Measurements from ENCODE around the gene NLRP14.

The NLRP14 gene

GRCh38 chr11:7014118-7014517 lies 6.2 kb upstream of the NLRP14 start:
- no CpG with 5 or more reads among the region's 1 CpG for WGBS, 2 experiments (ENCODE audit: insufficient coverage in 2 of 2)
- Histone ChIP-seq H3K4me1 (ENCODE audit: control insufficient read depth, insufficient read depth, low read length, poor library complexity, severe bottlenecking) (no peaks in the 10 kb centered on the region), H3K9me3 (ENCODE audit: control insufficient read depth, low read length) (no peaks in the 10 kb centered on the region), H3K36me3 (ENCODE audit: control insufficient read depth, insufficient read depth, low read length) (no peaks in the 10 kb centered on the region), H3K4me3 (ENCODE audit: extremely low read depth, insufficient read depth, low read length, poor library complexity, severe bottlenecking) (no peak overlapping the region), H3K27ac (ENCODE audit: low read depth, low read length, severe bottlenecking) (no peak overlapping the region)

GRCh38 chr11:7016011-7016410 lies 4.3 kb upstream of the NLRP14 start:
- H3K4me1 ChIP-seq (ENCODE audit: control insufficient read depth, insufficient read depth, low read length, poor library complexity, severe bottlenecking), result no peaks in the 10 kb centered on the region
- no peak overlapping the region for H3K27ac ChIP-seq (ENCODE audit: low read depth, low read length, severe bottlenecking)
- no peaks in the 10 kb centered on the region for H3K36me3 ChIP-seq (ENCODE audit: control insufficient read depth, insufficient read depth, low read length)
- H3K9me3 ChIP-seq (ENCODE audit: control insufficient read depth, low read length), result no peaks in the 10 kb centered on the region
- H3K4me3 ChIP-seq (ENCODE audit: extremely low read depth, insufficient read depth, low read length, poor library complexity, severe bottlenecking), result no peak overlapping the region
- no CpG with 5 or more reads among the region's 1 CpG for WGBS, 2 experiments (ENCODE audit: insufficient coverage in 2 of 2)

GRCh38 chr11:7019500-7020182 lies 638 bp upstream of the NLRP14 start:
- WGBS, 2 experiments (ENCODE audit: insufficient coverage in 2 of 2), result 9 to 19% methylated on average over 19 to 20 of the region's 26 CpGs
- Histone ChIP-seq H3K4me3 (ENCODE audit: extremely low read depth, insufficient read depth, low read length, poor library complexity, severe bottlenecking) (peak overlapping the region; percentile 50), H3K27ac (ENCODE audit: low read depth, low read length, severe bottlenecking) (peak overlapping the region; percentile 57), H3K4me1 (ENCODE audit: control insufficient read depth, insufficient read depth, low read length, poor library complexity, severe bottlenecking) (no peaks in the 10 kb centered on the region), H3K9me3 (ENCODE audit: control insufficient read depth, low read length) (no peaks in the 10 kb centered on the region), H3K36me3 (ENCODE audit: control insufficient read depth, insufficient read depth, low read length) (no peaks in the 10 kb centered on the region)

- no peak overlapping the region for H3K27ac ChIP-seq (ENCODE audit: low read depth, low read length, severe bottlenecking)
- no peaks in the 10 kb centered on the region for H3K36me3 ChIP-seq (ENCODE audit: control insufficient read depth, insufficient read depth, low read length)
- 80 to 92% methylated on average over 1 to 2 of the region's 5 CpGs for WGBS, 2 experiments (ENCODE audit: insufficient coverage in 2 of 2)
- no peaks in the 10 kb centered on the region for H3K4me1 ChIP-seq (ENCODE audit: control insufficient read depth, insufficient read depth, low read length, poor library complexity, severe bottlenecking)
- no peaks in the 10 kb centered on the region for H3K9me3 ChIP-seq (ENCODE audit: control insufficient read depth, low read length)
- no peak overlapping the region for H3K4me3 ChIP-seq (ENCODE audit: extremely low read depth, insufficient read depth, low read length, poor library complexity, severe bottlenecking)
Observed at GRCh38 chr11:7021318-7021717, 1.0 kb downstream of the NLRP14 start.

- H3K9me3 ChIP-seq (ENCODE audit: control insufficient read depth, low read length), result no peaks in the 10 kb centered on the region
- WGBS, 2 experiments (ENCODE audit: insufficient coverage in 2 of 2), result 86 to 96% methylated on average over 3 of the region's 3 CpGs
Observed at GRCh38 chr11:7028141-7028540, 7.9 kb downstream of the NLRP14 start.

GRCh38 chr11:7030836-7031235 lies 10.6 kb downstream of the NLRP14 start:
- H3K9me3 ChIP-seq (ENCODE audit: control insufficient read depth, low read length), result no peaks in the 10 kb centered on the region
- H3K27ac ChIP-seq (ENCODE audit: low read depth, low read length, severe bottlenecking), result no peak overlapping the region
- H3K4me1 ChIP-seq (ENCODE audit: control insufficient read depth, insufficient read depth, low read length, poor library complexity, severe bottlenecking), result no peaks in the 10 kb centered on the region
- WGBS, 2 experiments (ENCODE audit: insufficient coverage in 2 of 2), result 86 to 88% methylated on average over 13 to 15 of the region's 16 CpGs
- H3K4me3 ChIP-seq (ENCODE audit: extremely low read depth, insufficient read depth, low read length, poor library complexity, severe bottlenecking), result no peak overlapping the region
- H3K36me3 ChIP-seq (ENCODE audit: control insufficient read depth, insufficient read depth, low read length), result no peaks in the 10 kb centered on the region

More at GRCh38 chr11:7028141-7028540, 7.9 kb downstream of the NLRP14 start:
- H3K36me3 ChIP-seq (ENCODE audit: control insufficient read depth, insufficient read depth, low read length), result no peaks in the 10 kb centered on the region
- no peak overlapping the region for H3K27ac ChIP-seq (ENCODE audit: low read depth, low read length, severe bottlenecking)
- no peaks in the 10 kb centered on the region for H3K4me1 ChIP-seq (ENCODE audit: control insufficient read depth, insufficient read depth, low read length, poor library complexity, severe bottlenecking)
- H3K4me3 ChIP-seq (ENCODE audit: extremely low read depth, insufficient read depth, low read length, poor library complexity, severe bottlenecking), result no peak overlapping the region

- no peaks in the 10 kb centered on the region for H3K36me3 ChIP-seq (ENCODE audit: control insufficient read depth, insufficient read depth, low read length)
- no peak overlapping the region for H3K4me3 ChIP-seq (ENCODE audit: extremely low read depth, insufficient read depth, low read length, poor library complexity, severe bottlenecking)
- 84 to 92% methylated on average over 11 of the region's 11 CpGs for WGBS, 2 experiments (ENCODE audit: insufficient coverage in 2 of 2)
- no peak overlapping the region for H3K27ac ChIP-seq (ENCODE audit: low read depth, low read length, severe bottlenecking)
- no peaks in the 10 kb centered on the region for H3K4me1 ChIP-seq (ENCODE audit: control insufficient read depth, insufficient read depth, low read length, poor library complexity, severe bottlenecking)
- H3K9me3 ChIP-seq (ENCODE audit: control insufficient read depth, low read length), result no peaks in the 10 kb centered on the region
Observed at GRCh38 chr11:7031471-7031871, 11.2 kb downstream of the NLRP14 start.

- no CpG with 5 or more reads among the region's 1 CpG for WGBS, 2 experiments (ENCODE audit: insufficient coverage in 2 of 2)
- no peaks in the 10 kb centered on the region for H3K36me3 ChIP-seq (ENCODE audit: control insufficient read depth, insufficient read depth, low read length)
- no peak overlapping the region for H3K4me3 ChIP-seq (ENCODE audit: extremely low read depth, insufficient read depth, low read length, poor library complexity, severe bottlenecking)
- no peaks in the 10 kb centered on the region for H3K4me1 ChIP-seq (ENCODE audit: control insufficient read depth, insufficient read depth, low read length, poor library complexity, severe bottlenecking)
- no peaks in the 10 kb centered on the region for H3K9me3 ChIP-seq (ENCODE audit: control insufficient read depth, low read length)
- H3K27ac ChIP-seq (ENCODE audit: low read depth, low read length, severe bottlenecking), result no peak overlapping the region
Observed at GRCh38 chr11:7032692-7033091, 12.4 kb downstream of the NLRP14 start.

- Histone ChIP-seq H3K4me3 (ENCODE audit: extremely low read depth, insufficient read depth, low read length, poor library complexity, severe bottlenecking) (no peak overlapping the region), H3K9me3 (ENCODE audit: control insufficient read depth, low read length) (no peaks in the 10 kb centered on the region), H3K4me1 (ENCODE audit: control insufficient read depth, insufficient read depth, low read length, poor library complexity, severe bottlenecking) (no peaks in the 10 kb centered on the region), H3K27ac (ENCODE audit: low read depth, low read length, severe bottlenecking) (no peak overlapping the region), H3K36me3 (ENCODE audit: control insufficient read depth, insufficient read depth, low read length) (no peaks in the 10 kb centered on the region)
- WGBS, 2 experiments (ENCODE audit: insufficient coverage in 2 of 2), result 86% methylated on average over 5 of the region's 6 CpGs; no CpG with 5 or more reads in 1 of the 2 experiments
Observed at GRCh38 chr11:7034019-7034418, 13.7 kb downstream of the NLRP14 start.

- 92 to 100% methylated on average over 1 to 2 of the region's 3 CpGs for WGBS, 2 experiments (ENCODE audit: insufficient coverage in 2 of 2)
- H3K36me3 ChIP-seq (ENCODE audit: control insufficient read depth, insufficient read depth, low read length), result no peaks in the 10 kb centered on the region
- H3K4me1 ChIP-seq (ENCODE audit: control insufficient read depth, insufficient read depth, low read length, poor library complexity, severe bottlenecking), result no peaks in the 10 kb centered on the region
- H3K9me3 ChIP-seq (ENCODE audit: control insufficient read depth, low read length), result no peaks in the 10 kb centered on the region
- H3K4me3 ChIP-seq (ENCODE audit: extremely low read depth, insufficient read depth, low read length, poor library complexity, severe bottlenecking), result no peak overlapping the region
- H3K27ac ChIP-seq (ENCODE audit: low read depth, low read length, severe bottlenecking), result no peak overlapping the region
Observed at GRCh38 chr11:7046474-7047175, 26.3 kb downstream of the NLRP14 start.

- Histone ChIP-seq H3K4me1 (ENCODE audit: control insufficient read depth, insufficient read depth, low read length, poor library complexity, severe bottlenecking) (no peaks in the 10 kb centered on the region), H3K4me3 (ENCODE audit: extremely low read depth, insufficient read depth, low read length, poor library complexity, severe bottlenecking) (no peak overlapping the region), H3K9me3 (ENCODE audit: control insufficient read depth, low read length) (no peaks in the 10 kb centered on the region), H3K36me3 (ENCODE audit: control insufficient read depth, insufficient read depth, low read length) (no peaks in the 10 kb centered on the region), H3K27ac (ENCODE audit: low read depth, low read length, severe bottlenecking) (no peak overlapping the region)
- 100% methylated on average over 1 of the region's 1 CpG; no CpG with 5 or more reads in 1 of the 2 experiments for WGBS, 2 experiments (ENCODE audit: insufficient coverage in 2 of 2)
Observed at GRCh38 chr11:7050191-7050590, 29.9 kb downstream of the NLRP14 start.

Data from mesodermal cell (in vitro differentiated cells).